Activated CD4-positive, alpha-beta T cell treated with anti-CD3 and anti-CD28 coated beads, Interleukin-2, amount 10 ng/mL, durations not matched to agents 7 days and 5 days (primary cell): Measurements from ENCODE around the gene FBXW11. TPM values are rescaled to one million over a fixed set of nuclear protein-coding genes. Genes with fewer than 3 reads are reported as not detected.
A peak's percentile ranks its signal among the peaks of the same experiment; 100 is the strongest.
"Not testable (repeated sequence)": the region's sequence is repeated elsewhere in the genome, so short reads cannot be mapped to it uniquely, and the experiment has no call there.

ENCODE experiments used
- CTCF ChIA-PET: fragments of 350-600 bp; sonication (Branson Sonifier 250); formaldehyde crosslinking; loops from one replicate; lab custom pipeline; 2021; ENCODE audit warnings: antibody characterized with exemption; lab: Charles Lee
- POLR2A ChIA-PET: fragments of 350-600 bp; sonication (Branson Sonifier 250); formaldehyde crosslinking; loops from one replicate; lab custom pipeline; 2021; ENCODE audit warnings: antibody characterized with exemption; lab: Charles Lee
- DNase-seq: peaks from one replicate; pipeline ENCODE4 v3.0.0-alpha.2; 2020
- H3K27ac Mint-ChIP-seq: one replicate; pipeline ENCODE4 v1.8.0; 2021; ENCODE audit warnings: mild to moderate bottlenecking, moderate library complexity, mixed read lengths
- H3K27me3 Mint-ChIP-seq: one replicate; pipeline ENCODE4 v1.8.0; 2021; ENCODE audit warnings: mixed read lengths
- H3K36me3 Mint-ChIP-seq: one replicate; pipeline ENCODE4 v1.8.0; 2021; ENCODE audit warnings: low read depth, mixed read lengths
- H3K4me1 Mint-ChIP-seq: one replicate; pipeline ENCODE4 v1.8.0; 2021; ENCODE audit warnings: mixed read lengths
- H3K4me3 Mint-ChIP-seq: one replicate; pipeline ENCODE4 v1.8.0; 2021; ENCODE audit warnings: mild to moderate bottlenecking, moderate library complexity, mixed read lengths
- H3K9me3 Mint-ChIP-seq: one replicate; pipeline ENCODE4 v1.8.0; 2021; ENCODE audit warnings: mixed read lengths
- total RNA-seq, 2 experiments: library from RNA; stranded (reverse); gene quantifications; one replicate each; pipeline ENCODE4 v1.2.3, GENCODE V29; 2021

Gene FBXW11
- total RNA-seq, 2 experiments from 2014 or later, result 27.3 to 27.5 TPM

GRCh38 chr5:171992305-171992704 lies 14.1 kb downstream of the FBXW11 start:
- Mint-ChIP-seq H3K4me3 (no peak overlapping the region), H3K4me1 (peaks cover 21% of the 10 kb centered on the region), H3K27me3 (no peaks in the 10 kb centered on the region), H3K27ac (no peak overlapping the region), H3K9me3 (no peaks in the 10 kb centered on the region), H3K36me3 (peaks cover 48% of the 10 kb centered on the region)
- CTCF ChIA-PET, result no interaction called here
- POLR2A ChIA-PET, result no interaction called here
- no peak for DNase-seq

- H3K27me3 Mint-ChIP-seq, result no peaks in the 10 kb centered on the region
- H3K36me3 Mint-ChIP-seq, result peaks cover 48% of the 10 kb centered on the region
- ChIA-PET CTCF (interaction anchor here (1.0 kb wide), 1 partner anchor 16 kb away, joined by 3 read pairs; the partner anchor contains the start of gene FBXW11), POLR2A (no interaction called here)
- peaks cover 28% of the 10 kb centered on the region for H3K4me1 Mint-ChIP-seq
- DNase-seq, result no peak
- H3K4me3 Mint-ChIP-seq, result no peak overlapping the region
- no peak overlapping the region for H3K27ac Mint-ChIP-seq
- peaks cover 5% of the 10 kb centered on the region for H3K9me3 Mint-ChIP-seq
Measured at GRCh38 chr5:171990713-171991015, 15.8 kb downstream of the FBXW11 start.

- no peak for DNase-seq
- Mint-ChIP-seq H3K4me1 (peaks cover 30% of the 10 kb centered on the region), H3K9me3 (peaks cover 5% of the 10 kb centered on the region), H3K4me3 (no peak overlapping the region), H3K27ac (no peak overlapping the region), H3K27me3 (no peaks in the 10 kb centered on the region), H3K36me3 (peaks cover 45% of the 10 kb centered on the region)
- ChIA-PET CTCF (interaction anchor here (1.0 to 1.2 kb wide), 2 partner anchors 17 kb away, joined by 3 read pairs; partner anchors contain the start of gene FBXW11), POLR2A (no interaction called here)
Measured at GRCh38 chr5:171989946-171990712, 16.3 kb downstream of the FBXW11 start.

GRCh38 chr5:171989276-171989675 lies 17.2 kb downstream of the FBXW11 start:
- POLR2A ChIA-PET, result no interaction called here
- CTCF ChIA-PET, result interaction anchor here (1.2 kb wide), 1 partner anchor 16 kb away, joined by 3 read pairs; no protein-coding TSS in a partner anchor
- DNase-seq, result no peak
- Mint-ChIP-seq H3K9me3 (peaks cover 5% of the 10 kb centered on the region), H3K36me3 (peaks cover 42% of the 10 kb centered on the region), H3K27me3 (no peaks in the 10 kb centered on the region), H3K4me3 (no peak overlapping the region), H3K27ac (no peak overlapping the region), H3K4me1 (peaks cover 35% of the 10 kb centered on the region)

GRCh38 chr5:171986772-171987171 lies 19.7 kb downstream of the FBXW11 start:
- Mint-ChIP-seq H3K27me3 (no peaks in the 10 kb centered on the region), H3K4me1 (peaks cover 34% of the 10 kb centered on the region)
- CTCF ChIA-PET, result interaction anchor here (0.6 to 0.7 kb wide), 2 partner anchors 44 to 196 kb away, joined by 3 read pairs; no protein-coding TSS in a partner anchor

GRCh38 chr5:171984748-171985419 lies 21.6 kb downstream of the FBXW11 start:
- peak; percentile 46 for DNase-seq
- Mint-ChIP-seq H3K27ac (peak overlapping the region; percentile 15), H3K9me3 (peaks cover 11% of the 10 kb centered on the region), H3K4me3 (no peak overlapping the region), H3K27me3 (no peaks in the 10 kb centered on the region), H3K36me3 (peaks cover 37% of the 10 kb centered on the region), H3K4me1 (peaks cover 22% of the 10 kb centered on the region)
- CTCF ChIA-PET, result interaction anchor here (0.6 to 1.9 kb wide), 6 partner anchors 9 to 299 kb away, joined by 3 to 9 read pairs (median 4); partner anchors contain the start of genes FBXW11, STK10 and UBTD2
- POLR2A ChIA-PET, result no interaction called here

More at GRCh38 chr5:171986772-171987171, 19.7 kb downstream of the FBXW11 start:
- POLR2A ChIA-PET, result no interaction called here
- Mint-ChIP-seq H3K9me3 (peaks cover 5% of the 10 kb centered on the region), H3K27ac (no peak overlapping the region), H3K4me3 (no peak overlapping the region), H3K36me3 (peaks cover 35% of the 10 kb centered on the region)
- no peak for DNase-seq

- Mint-ChIP-seq H3K27me3 (no peaks in the 10 kb centered on the region), H3K27ac (no peak overlapping the region), H3K9me3 (peaks cover 20% of the 10 kb centered on the region), H3K4me1 (peaks cover 10% of the 10 kb centered on the region), H3K36me3 (peaks cover 37% of the 10 kb centered on the region), H3K4me3 (no peak overlapping the region)
- POLR2A ChIA-PET, result no interaction called here
- DNase-seq, result no peak
- CTCF ChIA-PET, result no interaction called here
Measured at GRCh38 chr5:171981847-171982246, 24.6 kb downstream of the FBXW11 start.

GRCh38 chr5:171980792-171981191 lies 25.6 kb downstream of the FBXW11 start:
- Mint-ChIP-seq H3K9me3 (peaks cover 18% of the 10 kb centered on the region), H3K27ac (no peak overlapping the region), H3K36me3 (peaks cover 34% of the 10 kb centered on the region), H3K27me3 (no peaks in the 10 kb centered on the region), H3K4me1 (peaks cover 12% of the 10 kb centered on the region), H3K4me3 (no peak overlapping the region)
- POLR2A ChIA-PET, result interaction anchor here (0.7 kb wide), 1 partner anchor 26 kb away, joined by 3 read pairs; the partner anchor contains the start of gene FBXW11
- CTCF ChIA-PET, result no interaction called here
- DNase-seq, result no peak

- peaks cover 35% of the 10 kb centered on the region for H3K36me3 Mint-ChIP-seq
Measured at GRCh38 chr5:171979606-171980005, 26.8 kb downstream of the FBXW11 start.

GRCh38 chr5:171978519-171978918 lies 27.9 kb downstream of the FBXW11 start:
- peaks cover 19% of the 10 kb centered on the region for H3K9me3 Mint-ChIP-seq
- DNase-seq, result no peak
- ChIA-PET CTCF (no interaction called here), POLR2A (no interaction called here)
- H3K4me1 Mint-ChIP-seq, result peaks cover 13% of the 10 kb centered on the region
- H3K4me3 Mint-ChIP-seq, result no peak overlapping the region
- H3K36me3 Mint-ChIP-seq, result peaks cover 37% of the 10 kb centered on the region
- H3K27me3 Mint-ChIP-seq, result no peaks in the 10 kb centered on the region
- no peak overlapping the region for H3K27ac Mint-ChIP-seq

More at GRCh38 chr5:171979606-171980005, 26.8 kb downstream of the FBXW11 start:
- Mint-ChIP-seq H3K4me3 (no peak overlapping the region), H3K27ac (no peak overlapping the region), H3K27me3 (no peaks in the 10 kb centered on the region), H3K4me1 (peaks cover 16% of the 10 kb centered on the region), H3K9me3 (peaks cover 18% of the 10 kb centered on the region)
- no peak for DNase-seq
- CTCF ChIA-PET, result no interaction called here
- POLR2A ChIA-PET, result no interaction called here

- Mint-ChIP-seq H3K27me3 (no peaks in the 10 kb centered on the region), H3K36me3 (peaks cover 37% of the 10 kb centered on the region), H3K27ac (no peak overlapping the region), H3K4me3 (no peak overlapping the region), H3K9me3 (peaks cover 22% of the 10 kb centered on the region), H3K4me1 (peaks cover 13% of the 10 kb centered on the region)
- CTCF ChIA-PET, result interaction anchor here (0.8 kb wide), 1 partner anchor 219 kb away, joined by 3 read pairs; no protein-coding TSS in a partner anchor
- POLR2A ChIA-PET, result no interaction called here
- DNase-seq, result no peak
Measured at GRCh38 chr5:171978016-171978415, 28.4 kb downstream of the FBXW11 start.

- not testable (repeated sequence) for H3K4me3 Mint-ChIP-seq
Measured at GRCh38 chr5:171977244-171977950, 29.0 kb downstream of the FBXW11 start.

More at GRCh38 chr5:171977244-171977950, 29.0 kb downstream of the FBXW11 start:
- DNase-seq, POLR2A ChIA-PET, H3K27ac Mint-ChIP-seq, H3K27me3 Mint-ChIP-seq: not testable (repeated sequence)
- CTCF ChIA-PET, result interaction anchor here (0.8 kb wide), 1 partner anchor 220 kb away, joined by 3 read pairs; no protein-coding TSS in a partner anchor
- peaks cover 37% of the 10 kb centered on the region for H3K36me3 Mint-ChIP-seq
- H3K4me1 Mint-ChIP-seq, result peaks cover 13% of the 10 kb centered on the region
- peaks cover 22% of the 10 kb centered on the region for H3K9me3 Mint-ChIP-seq
